Activated CD4-positive, alpha-beta T cell treated with anti-CD3 and anti-CD28 coated beads, Interleukin-2, amount 10 ng/mL, durations not matched to agents 24 days and 14 days (primary cell): ENCODE measurements around the gene GRK4. TPM values are rescaled to one million over a fixed set of nuclear protein-coding genes. Genes with fewer than 3 reads are reported as not detected.
"Not testable (repeated sequence)": the region's sequence is repeated elsewhere in the genome, so short reads cannot be mapped to it uniquely, and the experiment has no call there.

ENCODE experiments used
- DNase-seq: peaks from one replicate; pipeline ENCODE4 v3.0.0; 2022
- H3K27ac Mint-ChIP-seq: one replicate; pipeline ENCODE4 v1.8.0; 2022; ENCODE audit warnings: mild to moderate bottlenecking, mixed read lengths
- H3K27me3 Mint-ChIP-seq: one replicate; pipeline ENCODE4 v1.8.0; 2022; ENCODE audit warnings: mixed read lengths
- H3K36me3 Mint-ChIP-seq: one replicate; pipeline ENCODE4 v1.8.0; 2022; ENCODE audit warnings: low read depth, mild to moderate bottlenecking, mixed read lengths
- H3K4me1 Mint-ChIP-seq: one replicate; pipeline ENCODE4 v1.8.0; 2021; ENCODE audit warnings: mixed read lengths
- H3K4me3 Mint-ChIP-seq: one replicate; pipeline ENCODE4 v1.8.0; 2022; ENCODE audit warnings: mild to moderate bottlenecking, moderate library complexity, mixed read lengths
- H3K9me3 Mint-ChIP-seq: one replicate; pipeline ENCODE4 v1.8.0; 2021; ENCODE audit warnings: mixed read lengths
- intact Hi-C: fragments of 100-400 bp; cut with micrococcal nuclease; formaldehyde crosslinking; loops from one replicate; pipeline ENCODE4 v1.15.1; 2023
- total RNA-seq: library from RNA; stranded (reverse); gene quantifications from 2 replicates; pipeline ENCODE4 v1.2.3, GENCODE V29; 2022

Gene GRK4
- total RNA-seq, 1 donor from 2014 or later = 4.6 TPM

DNA sequence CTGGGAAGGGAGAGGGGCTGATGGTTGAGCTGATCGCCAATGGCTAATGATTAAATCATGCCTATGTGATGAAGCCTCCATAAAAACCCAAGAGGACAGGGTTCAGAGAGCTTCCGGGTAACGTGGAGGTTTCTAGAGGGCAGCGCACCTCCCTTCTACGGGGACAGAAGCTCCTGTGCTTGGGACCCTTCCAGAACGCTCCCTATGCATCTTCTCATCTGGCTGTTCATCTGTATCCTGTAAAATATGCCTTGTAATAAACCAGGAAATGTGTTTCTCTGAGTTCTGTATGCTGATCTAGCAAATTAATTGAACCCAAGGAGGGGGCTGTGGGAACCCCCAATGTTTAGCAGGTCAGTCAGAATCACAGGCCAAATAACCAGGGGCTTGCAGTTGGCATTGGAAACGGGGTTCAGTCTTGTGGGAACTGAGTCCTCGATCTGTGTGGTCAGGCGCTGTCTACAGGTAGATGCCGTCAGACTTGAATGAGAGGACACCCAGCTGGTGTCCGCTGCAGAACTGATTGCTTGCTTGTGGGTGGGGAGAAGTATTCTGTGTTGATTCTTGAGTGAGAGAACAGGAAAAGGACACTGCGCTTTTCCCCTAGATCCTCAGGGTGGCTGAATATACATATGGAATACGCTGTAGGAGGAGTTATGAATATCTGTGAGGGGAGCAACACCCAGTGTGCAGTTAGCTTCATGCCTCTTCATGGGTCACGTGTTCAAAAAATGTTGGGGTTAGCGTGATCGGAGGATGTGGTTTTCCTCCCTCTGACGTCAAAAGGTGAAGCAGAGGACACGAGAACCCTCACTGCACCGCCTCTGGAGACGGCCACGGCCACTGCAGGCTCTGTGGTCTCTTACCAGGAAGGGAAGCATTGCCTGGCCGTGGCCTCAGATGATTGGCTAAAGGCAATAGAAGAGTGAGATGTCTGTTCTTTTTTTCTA lies 81.8 kb downstream of the GRK4 start:
- H3K9me3 Mint-ChIP-seq = peaks cover 7% of the 10 kb centered on the region
- DNase-seq = peak; percentile 95
- H3K27ac Mint-ChIP-seq = peak overlapping the region; percentile 85
- H3K4me3 Mint-ChIP-seq = peak overlapping the region; percentile 71
- peaks cover 54% of the 10 kb centered on the region for H3K4me1 Mint-ChIP-seq
- peaks cover 6% of the 10 kb centered on the region for H3K36me3 Mint-ChIP-seq
- H3K27me3 Mint-ChIP-seq = peaks cover 5% of the 10 kb centered on the region
- intact Hi-C loops = loop anchor here (1.0 to 10.0 kb wide), 2 partner anchors 8 to 300 kb away; no protein-coding TSS in a partner anchor

DNA sequence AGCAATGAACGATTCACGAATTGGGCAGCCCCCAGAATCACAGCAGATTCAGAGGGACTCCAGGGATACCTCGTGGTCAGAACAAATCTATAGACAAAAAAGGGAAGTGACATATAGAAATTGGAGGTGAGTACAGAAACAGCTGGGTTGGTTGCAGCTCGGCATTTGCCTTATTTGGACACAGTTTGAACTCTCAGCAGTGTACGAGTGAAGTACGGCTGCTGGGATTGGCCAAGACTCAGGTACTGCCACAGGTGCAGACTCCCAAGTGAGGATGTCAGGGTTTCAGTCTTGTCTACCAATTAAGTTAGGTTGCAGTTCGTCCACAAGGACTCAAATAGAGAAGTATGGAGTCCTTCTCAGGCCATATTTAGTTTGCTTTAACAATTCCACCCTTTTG lies 82.8 kb downstream of the GRK4 start:
- peaks cover 49% of the 10 kb centered on the region for H3K4me1 Mint-ChIP-seq
- no peak for DNase-seq
- H3K9me3 Mint-ChIP-seq = peaks cover 7% of the 10 kb centered on the region
- peaks cover 6% of the 10 kb centered on the region for H3K36me3 Mint-ChIP-seq
- peaks cover 5% of the 10 kb centered on the region for H3K27me3 Mint-ChIP-seq
- H3K27ac Mint-ChIP-seq = no peak overlapping the region
- H3K4me3 Mint-ChIP-seq = no peak overlapping the region
- intact Hi-C loops = loop anchor here (10.0 kb wide), 1 partner anchor 301 kb away; no protein-coding TSS in a partner anchor

DNA sequence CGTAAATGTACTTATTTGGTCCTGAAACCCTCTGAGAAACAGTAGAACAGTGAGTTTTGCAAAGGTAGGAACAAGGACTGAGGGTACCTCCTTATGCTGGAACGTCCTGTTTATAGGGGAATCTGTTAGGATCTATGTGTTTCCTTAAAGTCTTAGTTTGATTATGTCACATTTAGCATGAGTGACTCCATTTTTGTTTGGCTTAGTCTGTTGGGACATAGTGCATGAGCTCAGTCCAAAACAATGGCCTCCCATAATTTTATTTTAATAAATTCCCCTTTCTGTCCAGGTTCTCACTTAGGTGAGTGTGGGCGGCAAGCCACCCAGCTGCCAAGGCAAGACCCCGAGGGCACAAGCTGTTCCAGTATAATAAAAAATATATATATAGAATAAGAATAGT lies 83.3 kb downstream of the GRK4 start:
- Mint-ChIP-seq H3K36me3 (peaks cover 6% of the 10 kb centered on the region), H3K27me3 (peaks cover 6% of the 10 kb centered on the region), H3K27ac (no peak overlapping the region), H3K4me3 (no peak overlapping the region), H3K9me3 (peaks cover 7% of the 10 kb centered on the region), H3K4me1 (peaks cover 47% of the 10 kb centered on the region)
- intact Hi-C loops = loop anchor here (1.0 to 10.0 kb wide), 6 partner anchors 28 to 302 kb away; partner anchors contain the start of genes HTT and HTT-AS
- DNase-seq = no peak

DNA sequence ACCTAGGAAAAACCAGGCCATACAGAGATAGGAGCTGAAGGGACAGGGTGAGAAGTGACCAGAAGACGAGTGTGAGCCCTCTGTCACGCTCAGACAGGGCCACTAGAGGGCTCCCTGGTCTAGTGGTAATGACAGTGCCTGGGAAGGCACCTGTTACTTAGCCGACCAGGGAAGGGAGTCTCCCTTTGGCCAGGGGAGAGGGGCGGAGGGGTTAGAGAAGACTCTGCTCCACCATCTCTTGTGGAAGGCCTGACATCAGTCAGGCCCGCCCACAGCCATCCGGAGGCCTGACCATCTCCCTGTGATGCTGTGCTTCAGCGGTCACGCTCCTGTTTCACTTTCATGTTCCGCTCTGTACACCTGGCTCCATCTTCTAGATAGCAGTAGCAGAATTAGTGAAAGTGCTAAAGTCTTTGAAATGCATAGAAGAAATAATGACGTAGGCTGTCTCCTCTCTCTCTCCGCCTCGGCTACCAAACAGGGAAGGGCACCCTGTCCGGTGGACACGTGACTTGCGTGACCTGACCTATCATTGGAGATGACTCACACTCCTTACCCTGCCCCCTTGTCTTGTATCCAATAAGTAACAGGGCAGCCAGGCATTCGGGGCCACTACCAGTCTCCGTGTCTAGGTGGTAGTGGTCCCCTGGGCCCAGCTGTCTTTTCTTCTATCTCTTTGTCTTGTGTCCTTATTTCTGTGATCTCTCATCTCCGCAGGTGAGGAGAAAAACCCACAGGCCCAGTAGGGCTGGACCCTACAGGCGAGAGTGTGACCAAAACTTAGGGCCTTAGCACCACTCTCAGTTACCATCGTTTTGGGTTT lies 84.3 kb downstream of the GRK4 start:
- H3K4me3 Mint-ChIP-seq = peak overlapping the region; percentile 60
- peaks cover 38% of the 10 kb centered on the region for H3K4me1 Mint-ChIP-seq
- peaks cover 6% of the 10 kb centered on the region for H3K36me3 Mint-ChIP-seq
- peaks cover 7% of the 10 kb centered on the region for H3K9me3 Mint-ChIP-seq
- H3K27me3 Mint-ChIP-seq = peaks cover 10% of the 10 kb centered on the region
- intact Hi-C loops = loop anchor here (1.0 to 10.0 kb wide), 6 partner anchors 27 to 303 kb away; partner anchors contain the start of genes HTT and HTT-AS
- H3K27ac Mint-ChIP-seq = peak overlapping the region; percentile 68
- DNase-seq = peak; percentile 95

DNA sequence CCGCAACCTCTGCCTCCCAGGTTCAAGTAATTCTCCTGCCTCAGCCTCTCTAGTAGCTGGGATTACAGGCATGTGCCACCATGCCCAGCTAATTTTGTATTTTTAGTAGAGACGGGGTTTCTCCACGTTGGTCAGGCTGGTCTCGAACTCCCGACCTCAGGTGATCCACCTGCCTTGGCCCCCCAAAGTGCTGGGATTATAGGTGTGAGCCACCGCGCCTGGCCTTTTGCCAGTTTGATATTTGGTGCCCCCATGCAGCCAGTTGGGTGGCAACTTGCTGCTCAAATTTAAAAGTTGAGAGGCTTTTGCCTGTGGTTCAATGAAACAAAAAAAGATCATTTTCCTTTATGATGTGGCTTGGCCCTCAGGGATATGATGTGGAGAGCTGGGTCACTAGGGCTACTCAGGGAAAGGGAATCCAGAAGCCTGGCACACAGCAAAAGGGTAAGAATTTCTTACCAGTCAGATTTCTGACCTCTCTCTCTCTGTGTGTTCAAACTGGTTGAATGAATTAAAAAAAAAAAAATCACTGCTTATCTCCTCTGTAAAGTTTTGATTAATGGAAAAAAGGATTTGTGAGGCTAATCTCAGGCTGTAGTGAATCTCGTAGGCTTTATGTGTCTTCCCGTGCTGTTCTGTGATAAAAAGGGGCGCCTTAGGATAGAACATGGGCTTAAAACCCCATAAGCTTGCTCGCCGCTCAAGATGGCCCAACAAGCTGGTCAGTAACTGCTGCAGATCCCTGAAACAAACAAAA lies 87.9 kb downstream of the GRK4 start:
- H3K27ac Mint-ChIP-seq, H3K4me3 Mint-ChIP-seq, intact Hi-C loops, DNase-seq, H3K9me3 Mint-ChIP-seq, H3K27me3 Mint-ChIP-seq, H3K36me3 Mint-ChIP-seq: not testable (repeated sequence)
- H3K4me1 Mint-ChIP-seq = peaks cover 13% of the 10 kb centered on the region

DNA sequence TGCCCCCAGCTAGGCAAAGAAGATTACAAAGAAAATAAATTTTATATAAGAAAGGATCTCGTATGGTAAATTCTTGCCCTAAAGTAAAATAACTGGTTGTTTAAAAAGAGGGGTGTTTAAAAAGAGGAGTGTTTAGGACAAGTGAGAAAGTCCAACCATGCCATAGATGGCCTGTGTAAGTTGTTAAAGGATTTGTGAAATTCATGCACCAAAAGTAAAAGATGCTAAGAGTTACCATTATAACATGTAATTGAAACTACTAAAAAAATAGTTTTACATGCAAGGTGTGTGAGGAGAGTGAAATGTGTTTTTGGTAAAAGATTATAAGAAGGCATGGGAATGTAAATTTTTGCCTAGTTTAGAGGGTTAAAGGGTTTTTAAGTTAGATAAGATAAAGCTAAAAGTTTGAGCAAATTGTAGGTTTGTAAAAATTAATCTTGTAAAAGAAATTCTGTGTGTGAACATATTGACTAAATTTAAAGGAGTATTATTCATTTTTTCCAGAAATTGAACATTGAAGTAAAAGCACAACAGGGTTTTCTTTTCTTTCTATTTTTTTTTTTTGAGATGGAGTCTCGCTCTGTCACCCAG lies 90.9 kb downstream of the GRK4 start:
- H3K4me3 Mint-ChIP-seq = no peak overlapping the region
- DNase-seq = no peak
- peaks cover 6% of the 10 kb centered on the region for H3K27me3 Mint-ChIP-seq
- H3K27ac Mint-ChIP-seq = no peak overlapping the region
- H3K9me3 Mint-ChIP-seq = no peaks in the 10 kb centered on the region
- H3K4me1 Mint-ChIP-seq = no peaks in the 10 kb centered on the region
- intact Hi-C loops = no loop called here
- peaks cover 9% of the 10 kb centered on the region for H3K36me3 Mint-ChIP-seq

DNA sequence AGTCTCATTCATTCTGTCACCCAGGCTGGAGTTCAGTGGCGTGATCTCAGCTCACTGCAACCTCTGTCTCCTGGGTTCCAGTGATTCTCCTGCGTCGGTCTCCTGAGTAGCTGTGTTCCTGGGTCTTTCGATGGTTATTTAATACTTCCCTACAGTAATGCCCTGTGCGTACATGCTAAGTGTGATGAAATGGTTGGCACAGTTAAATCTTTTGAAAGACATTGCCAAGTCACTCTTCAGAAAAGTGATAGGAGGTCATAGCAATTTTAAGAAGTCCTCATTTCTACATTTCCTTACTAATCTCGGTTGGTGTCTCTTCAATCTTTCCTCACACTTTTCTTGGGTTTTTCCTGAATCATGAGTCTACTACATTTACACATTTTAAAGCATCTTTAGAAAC lies 96.6 kb downstream of the GRK4 start:
- Mint-ChIP-seq H3K27ac (no peak overlapping the region), H3K4me3 (no peak overlapping the region), H3K4me1 (no peaks in the 10 kb centered on the region), H3K9me3 (no peaks in the 10 kb centered on the region), H3K27me3 (peaks cover 10% of the 10 kb centered on the region), H3K36me3 (peaks cover 5% of the 10 kb centered on the region)
- intact Hi-C loops = no loop called here
- DNase-seq = no peak

DNA sequence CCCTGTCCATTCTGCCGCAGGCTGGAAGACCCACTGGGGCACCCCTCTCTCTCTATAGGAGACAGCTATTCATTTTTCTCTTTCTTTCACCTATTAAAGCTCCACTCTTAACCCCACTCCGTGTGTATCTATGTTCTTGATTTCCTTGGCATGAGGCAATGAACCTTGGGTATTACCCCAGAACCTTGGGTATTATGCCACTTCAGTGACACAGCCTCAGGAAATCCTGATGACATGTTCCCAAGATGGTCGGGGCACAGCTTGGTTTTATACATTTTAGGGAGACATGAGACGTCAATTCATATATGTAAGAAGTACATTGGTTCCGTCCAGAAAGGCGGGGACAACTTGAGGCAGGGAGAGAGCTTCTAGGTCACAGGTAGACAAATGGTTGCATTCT lies 97.6 kb downstream of the GRK4 start:
- no peak for DNase-seq
- H3K4me3 Mint-ChIP-seq = no peak overlapping the region
- no peaks in the 10 kb centered on the region for H3K9me3 Mint-ChIP-seq
- H3K36me3 Mint-ChIP-seq = no peaks in the 10 kb centered on the region
- no peak overlapping the region for H3K27ac Mint-ChIP-seq
- peaks cover 12% of the 10 kb centered on the region for H3K27me3 Mint-ChIP-seq
- H3K4me1 Mint-ChIP-seq = no peaks in the 10 kb centered on the region
- intact Hi-C loops = no loop called here

DNA sequence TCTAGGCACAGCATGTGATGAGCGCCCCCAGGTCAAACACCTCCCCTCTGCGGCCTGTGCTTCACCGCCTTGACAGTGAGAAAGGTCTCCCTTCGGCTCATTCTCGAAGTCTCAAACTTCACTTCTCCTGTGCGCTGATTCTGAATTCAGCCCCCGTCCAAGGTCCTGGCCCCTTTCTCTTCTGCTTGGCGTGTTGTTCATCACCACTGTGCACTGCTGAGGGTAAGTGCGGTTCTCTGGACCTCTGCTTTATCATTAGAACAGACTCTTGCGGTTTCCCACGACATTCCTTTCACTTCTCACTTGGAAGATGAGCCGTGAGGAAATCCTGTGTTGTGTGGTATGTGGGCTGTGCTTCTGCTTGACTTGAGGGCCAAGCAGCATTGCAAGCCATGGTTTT lies 99.1 kb downstream of the GRK4 start:
- Mint-ChIP-seq H3K9me3 (no peaks in the 10 kb centered on the region), H3K27ac (no peak overlapping the region), H3K4me3 (no peak overlapping the region), H3K4me1 (no peaks in the 10 kb centered on the region), H3K36me3 (no peaks in the 10 kb centered on the region), H3K27me3 (peaks cover 12% of the 10 kb centered on the region)
- intact Hi-C loops = no loop called here
- DNase-seq = no peak

DNA sequence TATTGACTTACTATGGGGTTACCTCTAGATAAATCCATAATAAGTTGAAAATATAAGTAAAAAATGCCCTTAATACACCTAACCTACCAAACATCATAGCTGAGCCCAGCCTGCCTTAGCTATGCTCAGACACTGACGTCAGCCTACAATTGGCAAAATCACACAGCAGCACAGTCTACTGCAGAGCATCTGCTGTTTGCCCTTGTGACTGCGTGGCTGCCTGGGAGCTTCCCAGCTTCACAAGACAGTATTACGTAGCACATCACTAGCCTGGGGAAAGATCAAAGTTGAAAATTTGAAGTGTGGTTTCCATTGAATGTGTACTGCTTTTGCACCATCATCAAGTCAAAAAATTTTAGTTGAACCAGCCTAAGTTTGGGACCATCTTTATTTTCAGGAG lies 102.2 kb downstream of the GRK4 start:
- Mint-ChIP-seq H3K9me3 (no peaks in the 10 kb centered on the region), H3K27me3 (peaks cover 7% of the 10 kb centered on the region)
- DNase-seq = no peak

DNA sequence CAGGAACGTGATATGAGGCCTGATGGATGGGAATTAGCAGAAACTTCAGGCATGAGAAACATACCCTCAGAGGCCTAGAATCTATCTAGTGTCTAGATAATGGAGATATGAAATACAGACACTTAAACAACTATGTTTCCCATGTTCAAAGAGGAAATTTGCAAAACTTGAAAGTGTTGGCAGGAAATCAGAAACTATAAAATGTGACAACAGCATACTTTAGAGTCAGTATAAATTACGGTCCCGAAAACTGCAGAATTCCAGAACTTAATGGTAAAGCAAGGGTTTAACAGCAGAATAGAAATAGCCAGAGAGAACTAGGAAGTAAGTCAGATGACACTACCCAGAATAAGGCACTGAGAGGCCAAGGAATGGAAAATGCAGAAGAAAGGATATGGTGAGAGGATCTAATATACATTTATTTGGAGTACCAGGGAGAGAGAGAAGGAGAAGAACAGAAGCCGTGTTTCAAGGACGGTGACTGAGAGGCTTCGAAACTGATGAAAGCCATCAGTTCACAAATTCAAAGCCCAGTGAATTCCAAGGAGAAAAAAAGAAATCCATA lies 103.5 kb downstream of the GRK4 start:
- Mint-ChIP-seq H3K27ac (no peak overlapping the region), H3K27me3 (peaks cover 7% of the 10 kb centered on the region), H3K9me3 (no peaks in the 10 kb centered on the region), H3K4me3 (no peak overlapping the region), H3K36me3 (no peaks in the 10 kb centered on the region), H3K4me1 (no peaks in the 10 kb centered on the region)
- no peak for DNase-seq
- intact Hi-C loops = no loop called here

More for the DNA sequence above, 102.2 kb downstream of the GRK4 start:
- intact Hi-C loops = no loop called here
- no peak overlapping the region for H3K4me3 Mint-ChIP-seq
- no peaks in the 10 kb centered on the region for H3K36me3 Mint-ChIP-seq
- no peaks in the 10 kb centered on the region for H3K4me1 Mint-ChIP-seq
- H3K27ac Mint-ChIP-seq = no peak overlapping the region

DNA sequence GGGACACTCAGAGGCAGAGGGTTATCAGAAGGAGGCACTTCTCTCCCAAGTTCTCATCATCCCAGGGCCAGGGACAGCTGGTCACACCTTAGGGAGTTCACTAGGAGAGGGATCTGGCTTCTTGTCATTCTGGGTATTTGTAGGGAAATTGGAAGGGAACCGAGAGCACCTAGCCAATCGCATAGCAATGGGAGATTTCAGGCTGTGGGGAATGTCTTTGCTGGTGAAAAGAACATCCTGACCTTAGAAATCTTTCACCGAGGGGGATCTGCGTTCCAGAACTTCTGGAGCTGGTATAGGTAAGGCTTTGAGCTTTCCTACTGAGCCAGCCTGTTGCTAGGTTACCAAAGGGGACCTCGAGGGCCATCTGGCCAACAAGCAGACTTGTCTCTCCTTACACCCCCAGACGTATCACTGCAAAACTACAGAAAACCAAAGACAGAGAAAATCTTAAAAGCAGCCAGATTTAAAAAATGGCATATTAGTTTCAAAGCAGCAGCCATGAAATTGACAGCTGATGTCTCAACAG lies 104.2 kb downstream of the GRK4 start:
- no peaks in the 10 kb centered on the region for H3K4me1 Mint-ChIP-seq
- H3K36me3 Mint-ChIP-seq = no peaks in the 10 kb centered on the region
- peaks cover 7% of the 10 kb centered on the region for H3K27me3 Mint-ChIP-seq
- no peaks in the 10 kb centered on the region for H3K9me3 Mint-ChIP-seq
- no peak overlapping the region for H3K4me3 Mint-ChIP-seq
- intact Hi-C loops = no loop called here
- DNase-seq = no peak
- no peak overlapping the region for H3K27ac Mint-ChIP-seq
